Adrenal gland (tissue), 5 donors: ENCODE results near the gene DHX38.

Experiments used
- CTCF ChIP-seq, 6 experiments: fragments of 450-650 bp in 4 of 6; fragments of 200-600 bp in 2 of 6; sonication (generic) in 1 of 6; IDR thresholded peaks; 1 replicate in 5 of 6; 2 replicates in 1 of 6; pipeline versions ENCODE4 v1.5.1 to v1.8.0; 2016 to 2021; ENCODE audit warnings: antibody characterized with exemption in 6 of 6, mild to moderate bottlenecking in 2 of 6, moderate library complexity in 1 of 6
- POLR2A ChIP-seq, 2 donors: fragments of 450-650 bp; IDR thresholded peaks; one replicate each; pipeline ENCODE4 v1.6.1; 2017; ENCODE audit warnings: antibody characterized with exemption in 2 of 2, mild to moderate bottlenecking in 2 of 2, moderate library complexity in 1 of 2
- donor health status: DM: no; HTN: no; CAD: no.

GRCh38 chr16:72092832-72093447 lies 707 bp upstream of the DHX38 start:
- TF ChIP-seq POLR2A (IDR thresholded peaks at IDR 0.05) (no peak), CTCF (IDR thresholded peaks at IDR 0.05) (no peak)
